Smooth muscle cell (in vitro differentiated cells): ENCODE results near the gene PRDM16. TPM values are rescaled to one million over a fixed set of nuclear protein-coding genes. Genes with fewer than 3 reads are reported as not detected.

ENCODE experiments used
- DNase-seq: peaks from one replicate; lab custom pipeline; 2025; ENCODE audit not compliant: unreplicated experiment; lab: John Stamatoyannopoulos, UW
- H2AFZ ChIP-seq: fragments of 200-600 bp; sonication (generic); 2 replicates; pipeline ENCODE4 v1.6.0; 2016; ENCODE audit warnings: antibody characterized with exemption, low read depth, mild to moderate bottlenecking
- H3F3A ChIP-seq: fragments of 200-600 bp; sonication (generic); 2 replicates; pipeline ENCODE4 v1.6.0; 2017; ENCODE audit warnings: antibody characterized with exemption, low read depth
- H3K27ac ChIP-seq: fragments of 200-600 bp; sonication (generic); 2 replicates; pipeline ENCODE4 v1.5.1; 2016; ENCODE audit warnings: low read depth, mild to moderate bottlenecking
- H3K27me3 ChIP-seq: fragments of 200-600 bp; sonication (generic); 2 replicates; pipeline ENCODE4 v1.6.1; 2016; ENCODE audit warnings: low read depth, mild to moderate bottlenecking
- H3K36me3 ChIP-seq: fragments of 200-600 bp; sonication (generic); 2 replicates; pipeline ENCODE4 v1.5.1; 2016; ENCODE audit warnings: low read depth
- H3K4me1 ChIP-seq: fragments of 200-600 bp; sonication (generic); 2 replicates; pipeline ENCODE4 v1.5.1; 2016; ENCODE audit warnings: low read depth
- H3K4me2 ChIP-seq: fragments of 200-600 bp; sonication (generic); 2 replicates; pipeline ENCODE4 v1.6.0; 2016; ENCODE audit warnings: mild to moderate bottlenecking
- H3K4me3 ChIP-seq: fragments of 200-600 bp; sonication (generic); 2 replicates; pipeline ENCODE4 v1.5.1; 2016; ENCODE audit warnings: mild to moderate bottlenecking
- H3K79me2 ChIP-seq: fragments of 200-600 bp; sonication (generic); 2 replicates; pipeline ENCODE4 v1.6.0; 2016; ENCODE audit warnings: low read depth, mild to moderate bottlenecking
- H3K9ac ChIP-seq: fragments of 200-600 bp; sonication (generic); 2 replicates; pipeline ENCODE4 v1.6.0; 2016; ENCODE audit warnings: low read depth
- H3K9me3 ChIP-seq: fragments of 200-600 bp; sonication (generic); replicated peaks from 2 replicates; pipeline ENCODE4 v1.5.1; 2016; ENCODE audit warnings: low read depth
- H4K20me1 ChIP-seq: fragments of 200-600 bp; sonication (generic); 2 replicates; pipeline ENCODE4 v1.6.0; 2016; ENCODE audit warnings: low read depth
- WGBS: methylation state at CpG from one replicate; pipeline ENCODE4 v1.1.7; 2016; ENCODE audit warnings: low lambda C conversion rate; 5-methylcytosine and 5-hydroxymethylcytosine counted together
- polyA plus RNA-seq: library from polyadenylated mRNA; unstranded; fragments of >200 nt; fragmentation: Nextera tagmentation; extraction: Ambion mirVana; gene quantifications from 2 replicates; pipeline ENCODE4 v1.2.1, GENCODE V29; 2016
- total RNA-seq: library from RNA; depleted of rRNA; stranded (reverse); fragments of >200 nt; gene quantifications from 2 replicates; pipeline ENCODE4 v1.2.3, GENCODE V29; 2014
- TF ChIP-seq, protein P1 (sequence below): fragments of 200-600 bp; sonication (generic); IDR thresholded peaks from 2 replicates; pipeline ENCODE4 v1.5.1; 2017; ENCODE audit warnings: borderline replicate concordance, mild to moderate bottlenecking, antibody characterized with exemption; ENCODE audit not compliant: insufficient read depth, poor library complexity, severe bottlenecking

PRDM16 gene
- total and polyA plus RNA-seq, 2 experiments from 2014 or later, result 0.72 to 1.3 TPM

DNA sequence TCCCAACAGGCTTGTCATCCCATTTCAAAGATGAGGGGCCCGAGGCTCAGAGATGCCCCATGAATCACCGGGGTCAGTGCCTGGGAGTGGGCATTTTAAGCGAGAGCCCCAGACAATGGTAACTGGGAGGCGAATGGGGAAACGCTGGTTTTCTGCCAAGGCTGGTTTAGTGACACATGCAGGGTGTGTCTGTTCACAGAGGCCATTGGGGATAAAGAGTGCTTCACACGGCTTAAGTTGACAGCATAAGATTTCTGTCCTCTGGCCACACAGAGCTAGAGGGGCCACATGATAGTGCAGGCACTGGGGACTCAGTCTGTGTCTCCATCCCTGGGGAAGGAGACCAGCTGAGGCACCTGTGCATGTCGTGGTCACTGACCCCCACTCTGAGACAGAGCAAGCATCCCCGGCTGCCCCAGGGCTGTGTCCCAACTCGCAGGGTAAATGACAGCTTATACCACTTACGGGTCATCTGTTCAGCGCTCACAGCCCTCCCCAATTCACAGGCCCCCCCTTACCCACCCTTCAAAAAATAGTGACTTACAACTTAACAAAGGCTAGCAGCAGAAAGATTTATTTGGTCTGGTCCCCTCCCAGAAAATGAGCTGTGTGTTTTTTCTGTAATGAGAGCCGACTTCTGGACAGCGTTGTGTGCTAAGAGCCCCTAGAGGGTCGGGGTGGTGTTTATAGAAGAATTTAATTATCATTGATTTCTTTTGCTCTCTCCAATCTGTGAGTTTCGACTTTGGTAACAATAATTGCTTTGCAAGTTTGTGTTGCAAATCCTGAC lies 350.6 kb downstream of the PRDM16 start:
- no peaks in the 10 kb centered on the region for H3K36me3 ChIP-seq
- no peak for DNase-seq
- no peaks in the 10 kb centered on the region for H3K27me3 ChIP-seq
- H3K4me1 ChIP-seq, result no peaks in the 10 kb centered on the region
- H3K79me2 ChIP-seq, result no peaks in the 10 kb centered on the region
- no peaks in the 10 kb centered on the region for H3F3A ChIP-seq
- TF ChIP-seq, protein P1, sequence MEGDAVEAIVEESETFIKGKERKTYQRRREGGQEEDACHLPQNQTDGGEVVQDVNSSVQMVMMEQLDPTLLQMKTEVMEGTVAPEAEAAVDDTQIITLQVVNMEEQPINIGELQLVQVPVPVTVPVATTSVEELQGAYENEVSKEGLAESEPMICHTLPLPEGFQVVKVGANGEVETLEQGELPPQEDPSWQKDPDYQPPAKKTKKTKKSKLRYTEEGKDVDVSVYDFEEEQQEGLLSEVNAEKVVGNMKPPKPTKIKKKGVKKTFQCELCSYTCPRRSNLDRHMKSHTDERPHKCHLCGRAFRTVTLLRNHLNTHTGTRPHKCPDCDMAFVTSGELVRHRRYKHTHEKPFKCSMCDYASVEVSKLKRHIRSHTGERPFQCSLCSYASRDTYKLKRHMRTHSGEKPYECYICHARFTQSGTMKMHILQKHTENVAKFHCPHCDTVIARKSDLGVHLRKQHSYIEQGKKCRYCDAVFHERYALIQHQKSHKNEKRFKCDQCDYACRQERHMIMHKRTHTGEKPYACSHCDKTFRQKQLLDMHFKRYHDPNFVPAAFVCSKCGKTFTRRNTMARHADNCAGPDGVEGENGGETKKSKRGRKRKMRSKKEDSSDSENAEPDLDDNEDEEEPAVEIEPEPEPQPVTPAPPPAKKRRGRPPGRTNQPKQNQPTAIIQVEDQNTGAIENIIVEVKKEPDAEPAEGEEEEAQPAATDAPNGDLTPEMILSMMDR, result no peak
- no peak overlapping the region for H2AFZ ChIP-seq
- no peak overlapping the region for H3K4me3 ChIP-seq
- 85% methylated on average over 15 of the region's 15 CpGs for WGBS
- no peak overlapping the region for H3K9ac ChIP-seq
- H3K9me3 ChIP-seq, result no peaks in the 10 kb centered on the region
- H3K27ac ChIP-seq, result no peak overlapping the region
- no peak overlapping the region for H3K4me2 ChIP-seq
- H4K20me1 ChIP-seq, result no peaks in the 10 kb centered on the region

DNA sequence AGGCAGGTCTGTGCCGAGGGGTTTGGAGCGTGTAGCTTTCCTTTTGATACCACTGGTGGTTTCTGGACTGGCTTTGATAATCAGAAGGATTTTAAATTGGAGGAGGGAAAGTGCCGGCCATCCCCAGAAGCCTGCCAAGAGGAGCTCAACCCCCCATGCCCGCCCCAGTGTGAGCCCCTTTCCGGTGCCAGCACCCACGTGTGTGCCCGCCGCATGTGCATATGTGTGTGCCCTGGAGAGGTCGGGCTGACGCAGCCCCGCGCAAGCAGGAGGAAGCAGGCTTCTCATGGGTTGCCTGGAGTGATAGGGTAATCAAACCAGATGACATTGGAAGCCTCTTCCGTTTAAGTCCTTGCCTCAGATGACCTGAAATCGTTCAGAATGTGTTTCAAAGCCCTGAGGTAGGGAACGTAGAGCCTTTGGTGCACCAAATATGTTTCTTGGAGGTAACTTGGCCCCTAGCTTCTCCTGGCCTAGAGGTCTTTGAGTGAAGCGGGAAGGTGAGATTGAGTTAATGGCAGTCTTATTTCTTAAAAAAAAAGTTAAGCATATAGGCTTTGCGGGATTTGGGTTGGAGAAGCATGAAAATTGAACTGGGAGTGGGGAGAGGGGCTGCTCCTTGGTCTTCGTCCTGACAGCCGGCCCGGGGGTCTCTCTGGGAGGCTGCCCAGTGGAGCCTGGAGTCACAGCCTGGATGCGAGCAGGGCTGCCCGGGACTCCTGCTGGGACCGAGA lies 351.4 kb downstream of the PRDM16 start:
- no peaks in the 10 kb centered on the region for H3K27me3 ChIP-seq
- no peak overlapping the region for H3K4me2 ChIP-seq
- no peaks in the 10 kb centered on the region for H3K36me3 ChIP-seq
- DNase-seq, result no peak
- WGBS, result 95% methylated on average over 23 of the region's 23 CpGs
- no peaks in the 10 kb centered on the region for H4K20me1 ChIP-seq
- H3K9me3 ChIP-seq, result no peaks in the 10 kb centered on the region
- no peaks in the 10 kb centered on the region for H3K79me2 ChIP-seq
- no peak overlapping the region for H2AFZ ChIP-seq
- no peaks in the 10 kb centered on the region for H3K4me1 ChIP-seq
- H3K27ac ChIP-seq, result no peak overlapping the region
- H3K9ac ChIP-seq, result no peak overlapping the region
- TF ChIP-seq, protein P1, result no peak
- no peaks in the 10 kb centered on the region for H3F3A ChIP-seq
- H3K4me3 ChIP-seq, result no peak overlapping the region

DNA sequence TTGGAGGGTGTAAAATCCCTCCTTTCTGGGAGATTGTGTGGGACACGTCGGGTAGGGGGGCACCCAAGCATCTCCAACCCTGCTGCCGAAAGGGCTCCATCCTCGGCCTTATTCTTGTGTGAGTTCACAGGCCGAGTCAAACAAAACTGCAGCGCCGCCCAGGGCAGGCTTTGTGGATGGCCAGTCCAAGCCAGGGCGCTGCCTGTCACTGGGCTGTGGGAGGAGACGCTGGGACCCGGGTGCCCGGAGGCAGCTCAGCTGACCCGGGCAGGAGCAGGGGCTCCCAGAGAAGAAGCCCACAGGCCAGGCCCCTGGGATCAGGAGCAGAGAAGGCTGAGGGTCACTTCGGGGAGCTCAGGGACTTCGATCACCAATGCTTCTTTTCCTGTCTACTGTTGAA lies 353.6 kb downstream of the PRDM16 start:
- Histone ChIP-seq H3K4me2 (no peak overlapping the region), H3K9ac (no peak overlapping the region), H4K20me1 (no peaks in the 10 kb centered on the region), H3K36me3 (no peaks in the 10 kb centered on the region), H2AFZ (no peak overlapping the region), H3K27me3 (no peaks in the 10 kb centered on the region), H3F3A (no peaks in the 10 kb centered on the region), H3K27ac (no peak overlapping the region), H3K9me3 (no peaks in the 10 kb centered on the region), H3K4me3 (no peak overlapping the region), H3K4me1 (no peaks in the 10 kb centered on the region), H3K79me2 (no peaks in the 10 kb centered on the region)
- no peak for DNase-seq
- WGBS, result 94% methylated on average over 14 of the region's 14 CpGs
- TF ChIP-seq, protein P1, result no peak
